ENCODE data around the gene SLC10A7.

SLC10A7 gene, protein sequence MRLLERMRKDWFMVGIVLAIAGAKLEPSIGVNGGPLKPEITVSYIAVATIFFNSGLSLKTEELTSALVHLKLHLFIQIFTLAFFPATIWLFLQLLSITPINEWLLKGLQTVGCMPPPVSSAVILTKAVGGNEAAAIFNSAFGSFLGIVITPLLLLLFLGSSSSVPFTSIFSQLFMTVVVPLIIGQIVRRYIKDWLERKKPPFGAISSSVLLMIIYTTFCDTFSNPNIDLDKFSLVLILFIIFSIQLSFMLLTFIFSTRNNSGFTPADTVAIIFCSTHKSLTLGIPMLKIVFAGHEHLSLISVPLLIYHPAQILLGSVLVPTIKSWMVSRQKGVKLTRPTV

DNA sequence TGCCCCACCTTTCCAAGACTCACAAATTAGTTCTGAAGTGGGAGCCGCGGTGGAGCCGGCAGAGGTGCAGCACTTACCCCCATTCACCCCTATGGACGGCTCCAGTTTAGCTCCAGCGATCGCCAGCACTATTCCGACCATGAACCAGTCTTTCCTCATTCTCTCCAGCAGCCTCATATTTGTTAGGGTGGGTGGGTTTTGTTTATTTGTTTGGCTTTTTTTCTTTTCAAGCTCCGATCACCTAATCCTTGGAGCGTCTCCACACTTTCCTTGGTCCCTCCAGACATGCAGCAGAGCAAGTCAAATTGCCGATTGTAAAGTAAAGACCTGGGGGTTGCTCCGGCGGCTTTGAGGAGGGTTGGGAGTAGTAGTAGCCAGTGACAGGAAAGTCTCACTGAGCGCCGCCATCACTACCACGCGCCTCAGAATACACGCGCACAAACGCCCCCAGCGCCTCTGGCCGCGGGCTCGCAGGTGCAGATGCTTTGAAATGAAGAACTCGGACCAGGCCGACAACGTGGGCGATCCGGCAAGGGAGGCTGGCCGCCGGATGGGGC lies at the start of gene SLC10A7:
SLC10A7 (minus strand) TSS at position 400 of the 557 bp plus-strand sequence; CDS start at position 177, 223 bp downstream.
- DNase-seq (ENCODE audit: low read depth), result peak; percentile 61
- peak within 1 kb of the TSS; percentile 71 for H3K4me3 ChIP-seq (ENCODE audit: low read depth, low read length)
- TF ChIP-seq, protein P1, sequence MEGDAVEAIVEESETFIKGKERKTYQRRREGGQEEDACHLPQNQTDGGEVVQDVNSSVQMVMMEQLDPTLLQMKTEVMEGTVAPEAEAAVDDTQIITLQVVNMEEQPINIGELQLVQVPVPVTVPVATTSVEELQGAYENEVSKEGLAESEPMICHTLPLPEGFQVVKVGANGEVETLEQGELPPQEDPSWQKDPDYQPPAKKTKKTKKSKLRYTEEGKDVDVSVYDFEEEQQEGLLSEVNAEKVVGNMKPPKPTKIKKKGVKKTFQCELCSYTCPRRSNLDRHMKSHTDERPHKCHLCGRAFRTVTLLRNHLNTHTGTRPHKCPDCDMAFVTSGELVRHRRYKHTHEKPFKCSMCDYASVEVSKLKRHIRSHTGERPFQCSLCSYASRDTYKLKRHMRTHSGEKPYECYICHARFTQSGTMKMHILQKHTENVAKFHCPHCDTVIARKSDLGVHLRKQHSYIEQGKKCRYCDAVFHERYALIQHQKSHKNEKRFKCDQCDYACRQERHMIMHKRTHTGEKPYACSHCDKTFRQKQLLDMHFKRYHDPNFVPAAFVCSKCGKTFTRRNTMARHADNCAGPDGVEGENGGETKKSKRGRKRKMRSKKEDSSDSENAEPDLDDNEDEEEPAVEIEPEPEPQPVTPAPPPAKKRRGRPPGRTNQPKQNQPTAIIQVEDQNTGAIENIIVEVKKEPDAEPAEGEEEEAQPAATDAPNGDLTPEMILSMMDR (IDR thresholded peaks at IDR 0.05; ENCODE audit: low read depth, low read length, missing control alignments), result no peak

DNA sequence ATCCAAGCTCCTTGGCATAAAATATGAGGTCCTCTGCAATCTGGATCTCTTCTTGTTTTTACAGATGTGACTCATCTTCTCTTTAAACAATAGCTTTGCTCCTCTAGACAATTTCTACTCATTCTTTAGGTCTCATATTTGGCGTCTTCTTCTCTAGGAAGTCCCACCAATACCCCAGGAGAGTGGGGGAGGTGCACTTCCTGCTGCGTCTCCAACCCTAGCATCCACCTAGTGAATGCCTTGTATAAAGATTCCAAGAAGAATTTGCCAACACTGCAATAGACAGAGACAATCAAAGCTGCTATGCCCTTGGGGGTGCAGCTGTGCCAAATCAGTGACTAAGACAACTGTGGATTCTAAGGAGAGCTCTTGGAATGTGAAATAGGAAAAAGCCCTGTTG lies 45.7 kb upstream of the SLC10A7 start:
- no peak for DNase-seq (ENCODE audit: low read depth)
- TF ChIP-seq, protein P1 (IDR thresholded peaks at IDR 0.05; ENCODE audit: low read depth, low read length, missing control alignments), result no peak
- H3K4me3 ChIP-seq (ENCODE audit: low read depth, low read length), result no peak overlapping the region

DNA sequence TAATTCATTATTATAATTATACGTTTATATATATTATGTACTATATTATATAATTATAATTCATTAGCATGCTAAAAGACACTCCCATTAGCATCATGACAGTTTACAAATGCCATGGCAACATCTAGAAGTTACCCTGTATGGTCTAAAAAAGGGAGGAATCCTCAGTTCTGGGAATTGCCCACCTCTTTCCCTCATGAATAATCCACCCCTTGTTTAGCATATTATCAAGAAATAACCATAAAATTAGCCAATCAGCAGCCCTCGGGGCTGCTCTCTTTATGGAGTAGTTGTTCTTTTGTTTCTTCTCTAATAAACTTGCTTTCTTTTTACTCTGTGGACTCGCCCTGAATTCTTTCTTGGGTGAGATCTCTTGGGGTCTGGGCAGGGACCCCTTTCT lies 42.8 kb upstream of the SLC10A7 start:
- H3K4me3 ChIP-seq (ENCODE audit: low read depth, low read length), result no peak overlapping the region
- DNase-seq (ENCODE audit: low read depth), result no peak
- TF ChIP-seq, protein P1 (IDR thresholded peaks at IDR 0.05; ENCODE audit: low read depth, low read length, missing control alignments), result no peak

DNA sequence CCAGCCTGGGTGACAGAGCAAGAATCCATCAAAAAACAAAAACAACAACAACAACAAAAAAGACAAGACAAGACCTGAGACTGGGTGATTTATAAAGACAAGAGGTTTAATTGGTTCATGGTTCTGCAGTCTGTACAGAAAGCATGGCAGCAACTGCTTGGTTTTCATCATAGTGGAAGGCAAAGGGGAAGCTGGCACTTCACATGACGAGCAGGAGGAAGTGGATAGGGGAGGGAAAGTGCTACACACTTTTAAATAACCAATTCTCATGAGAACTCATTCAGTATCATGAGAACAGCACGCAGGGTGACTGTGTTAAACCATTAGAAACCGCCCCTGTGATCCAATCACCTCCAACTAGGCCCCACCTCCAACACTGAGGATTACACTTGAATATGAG lies 28.4 kb upstream of the SLC10A7 start:
- no peak overlapping the region for H3K4me3 ChIP-seq (ENCODE audit: low read depth, low read length)
- no peak for DNase-seq (ENCODE audit: low read depth)
- TF ChIP-seq, protein P1 (IDR thresholded peaks at IDR 0.05; ENCODE audit: low read depth, low read length, missing control alignments), result no peak

DNA sequence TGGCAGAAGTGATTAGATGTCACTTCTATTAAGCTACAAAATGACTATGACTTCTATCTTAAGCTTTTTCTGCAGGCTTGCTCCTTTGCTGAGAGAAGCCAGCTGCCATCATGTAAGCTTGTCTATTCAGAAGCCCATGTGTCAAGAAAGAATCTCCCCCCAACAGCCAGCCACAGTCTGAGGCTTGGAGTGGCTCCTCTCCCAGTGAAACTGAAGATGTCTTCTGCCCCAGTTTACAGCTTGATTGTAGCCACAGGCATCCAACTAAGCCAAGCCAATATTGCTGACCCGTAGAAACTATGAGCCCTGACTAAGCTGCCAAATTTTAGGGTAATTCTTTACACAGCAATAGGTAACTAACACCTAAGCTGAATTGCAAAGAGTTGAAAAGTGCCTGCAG lies 26.7 kb upstream of the SLC10A7 start:
- no peak overlapping the region for H3K4me3 ChIP-seq (ENCODE audit: low read depth, low read length)
- TF ChIP-seq, protein P1 (IDR thresholded peaks at IDR 0.05; ENCODE audit: low read depth, low read length, missing control alignments), result no peak
- no peak for DNase-seq (ENCODE audit: low read depth)

DNA sequence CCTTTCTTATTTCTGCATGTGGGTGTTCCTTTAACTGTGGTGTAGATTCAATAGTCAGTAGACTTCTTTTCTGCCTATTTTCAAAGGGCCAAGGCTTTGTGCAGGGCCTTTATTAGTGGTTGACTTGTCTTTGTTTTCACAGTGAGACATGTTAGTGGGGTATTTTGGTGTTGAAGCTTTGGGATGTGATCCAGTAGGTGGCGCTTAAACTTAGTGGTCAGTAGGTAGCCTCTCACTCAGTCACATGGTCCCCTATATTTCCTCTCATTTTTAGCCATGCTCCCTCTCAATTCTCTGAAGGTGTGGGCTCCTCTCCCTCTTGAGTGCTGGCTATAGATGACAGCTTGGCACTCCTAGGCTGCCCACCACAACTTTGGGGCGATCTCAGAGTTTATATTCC lies 23.4 kb upstream of the SLC10A7 start:
- TF ChIP-seq, protein P1 (IDR thresholded peaks at IDR 0.05; ENCODE audit: low read depth, low read length, missing control alignments), result peak; percentile 60
- DNase-seq (ENCODE audit: low read depth), result no peak
- no peak overlapping the region for H3K4me3 ChIP-seq (ENCODE audit: low read depth, low read length)

DNA sequence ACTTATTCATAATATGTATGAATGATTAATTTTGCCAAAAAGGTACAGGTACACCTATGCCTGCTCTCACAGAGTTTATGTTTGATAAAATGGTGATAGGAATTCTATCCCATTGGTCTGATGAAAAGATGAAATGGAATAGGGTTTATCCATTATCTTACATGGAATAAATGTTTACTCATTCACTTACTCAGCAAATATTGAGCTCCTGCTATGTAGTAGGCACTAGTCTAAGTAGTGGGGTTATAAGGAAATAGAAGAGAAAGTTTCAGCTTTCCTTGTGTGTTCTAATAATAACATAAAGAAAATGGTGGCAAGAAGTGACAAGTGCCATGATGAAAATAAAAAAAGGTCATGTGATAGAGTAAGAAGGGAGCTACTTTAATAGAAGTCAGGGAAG lies 12.4 kb upstream of the SLC10A7 start:
- TF ChIP-seq, protein P1 (IDR thresholded peaks at IDR 0.05; ENCODE audit: low read depth, low read length, missing control alignments), result no peak
- no peak overlapping the region for H3K4me3 ChIP-seq (ENCODE audit: low read depth, low read length)
- DNase-seq (ENCODE audit: low read depth), result no peak
